Measurements from ENCODE around the gene UNG. TPM values are rescaled to one million over a fixed set of nuclear protein-coding genes. Genes with fewer than 3 reads are reported as not detected.
"Not testable (repeated sequence)": the region's sequence is repeated elsewhere in the genome, so short reads cannot be mapped to it uniquely, and the experiment has no call there.

The UNG gene
- 20.5 TPM for total RNA-seq
- long read RNA-seq, transcript UNG-202 (6 exons, 2,130 nt): major isoform, 49 of 56 reads
- long read RNA-seq, partial matches to known transcripts: 3 of 56 reads
- long read RNA-seq, other reads (novel, unspliced or antisense): 3 of 56 reads

DNA sequence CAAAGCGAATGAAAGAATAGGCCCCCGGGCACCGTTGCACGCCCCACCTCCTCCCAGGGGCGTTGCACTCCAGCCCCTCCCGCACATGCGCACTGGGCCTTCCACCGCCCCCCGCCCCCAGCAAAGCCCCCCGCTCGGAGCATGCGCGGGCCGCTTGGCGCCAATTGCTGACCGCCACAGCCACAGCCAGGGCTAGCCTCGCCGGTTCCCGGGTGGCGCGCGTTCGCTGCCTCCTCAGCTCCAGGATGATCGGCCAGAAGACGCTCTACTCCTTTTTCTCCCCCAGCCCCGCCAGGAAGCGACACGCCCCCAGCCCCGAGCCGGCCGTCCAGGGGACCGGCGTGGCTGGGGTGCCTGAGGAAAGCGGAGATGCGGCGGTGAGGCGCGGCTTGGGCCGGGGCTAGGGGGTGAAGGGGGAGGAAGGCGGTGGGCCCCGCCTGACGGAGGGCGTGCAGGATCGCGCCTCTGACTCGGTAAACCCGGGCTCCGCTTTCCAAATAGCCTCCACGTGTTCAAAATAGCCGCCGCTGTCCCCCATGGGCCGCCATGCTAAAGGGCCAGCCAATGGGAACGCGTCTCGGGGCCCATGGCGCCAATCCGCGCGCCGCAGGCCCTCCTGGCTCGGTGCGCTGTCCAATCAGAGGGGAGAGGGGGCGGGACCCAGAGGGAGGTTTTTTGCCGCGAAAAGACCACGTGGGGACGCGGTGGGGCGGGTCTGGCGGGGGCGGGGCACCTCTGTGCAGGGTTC is at the start of gene UNG:
TSS of gene UNG (plus strand) at position 163 of the 748 bp plus-strand sequence. CDS start at position 246, 83 bp downstream.
- intact Hi-C loops (cut with DNase I): loop anchor here (10.0 kb wide), 1 partner anchor 213 kb away; the partner anchor contains the start of gene DAO
- peaks cover 29% of the 10 kb centered on the region for H3K4me1 ChIP-seq

DNA sequence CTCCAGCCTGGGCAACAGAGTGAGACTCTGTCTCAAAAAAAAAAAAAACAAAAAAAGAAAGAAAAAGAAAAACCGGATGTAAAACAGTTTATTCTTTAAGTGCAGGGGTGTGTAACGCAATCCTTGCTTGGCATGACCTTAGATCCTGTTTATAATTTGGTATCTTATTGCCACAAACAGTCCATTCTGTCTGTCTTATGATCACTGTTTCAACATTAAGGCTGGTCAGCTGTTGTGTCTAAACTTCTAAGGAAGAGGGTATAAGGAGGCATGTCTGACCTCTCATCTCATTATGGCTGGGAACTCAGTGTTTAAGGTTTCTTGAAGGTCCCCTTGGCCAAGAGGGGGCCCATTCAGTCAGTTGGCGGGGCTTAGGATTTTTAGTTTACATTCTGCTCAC is 48.7 kb upstream of the UNG start:
- H3K9me3 ChIP-seq; ATAC-seq; intact Hi-C loops (cut with DNase I); H3K4me3 ChIP-seq; H3K27ac ChIP-seq; DNase-seq; H3K27me3 ChIP-seq (ENCODE audit: low read depth); H3K36me3 ChIP-seq: not testable (repeated sequence)
- peaks cover 11% of the 10 kb centered on the region for H3K4me1 ChIP-seq

More for the DNA sequence above, at the start of gene UNG:
- Histone ChIP-seq H3K4me3 (peak within 1 kb of the TSS; percentile 98), H3K27ac (peak within 1 kb of the TSS; percentile 89), H3K9me3 (no peaks in the 10 kb centered on the region), H3K27me3 (ENCODE audit: low read depth) (no peaks in the 10 kb centered on the region), H3K36me3 (peaks cover 18% of the 10 kb centered on the region)
- peak; percentile 98 for DNase-seq
- TF ChIP-seq, protein P1, sequence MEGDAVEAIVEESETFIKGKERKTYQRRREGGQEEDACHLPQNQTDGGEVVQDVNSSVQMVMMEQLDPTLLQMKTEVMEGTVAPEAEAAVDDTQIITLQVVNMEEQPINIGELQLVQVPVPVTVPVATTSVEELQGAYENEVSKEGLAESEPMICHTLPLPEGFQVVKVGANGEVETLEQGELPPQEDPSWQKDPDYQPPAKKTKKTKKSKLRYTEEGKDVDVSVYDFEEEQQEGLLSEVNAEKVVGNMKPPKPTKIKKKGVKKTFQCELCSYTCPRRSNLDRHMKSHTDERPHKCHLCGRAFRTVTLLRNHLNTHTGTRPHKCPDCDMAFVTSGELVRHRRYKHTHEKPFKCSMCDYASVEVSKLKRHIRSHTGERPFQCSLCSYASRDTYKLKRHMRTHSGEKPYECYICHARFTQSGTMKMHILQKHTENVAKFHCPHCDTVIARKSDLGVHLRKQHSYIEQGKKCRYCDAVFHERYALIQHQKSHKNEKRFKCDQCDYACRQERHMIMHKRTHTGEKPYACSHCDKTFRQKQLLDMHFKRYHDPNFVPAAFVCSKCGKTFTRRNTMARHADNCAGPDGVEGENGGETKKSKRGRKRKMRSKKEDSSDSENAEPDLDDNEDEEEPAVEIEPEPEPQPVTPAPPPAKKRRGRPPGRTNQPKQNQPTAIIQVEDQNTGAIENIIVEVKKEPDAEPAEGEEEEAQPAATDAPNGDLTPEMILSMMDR (IDR thresholded peaks at IDR 0.05): no peak
- ATAC-seq: peak; percentile 97

DNA sequence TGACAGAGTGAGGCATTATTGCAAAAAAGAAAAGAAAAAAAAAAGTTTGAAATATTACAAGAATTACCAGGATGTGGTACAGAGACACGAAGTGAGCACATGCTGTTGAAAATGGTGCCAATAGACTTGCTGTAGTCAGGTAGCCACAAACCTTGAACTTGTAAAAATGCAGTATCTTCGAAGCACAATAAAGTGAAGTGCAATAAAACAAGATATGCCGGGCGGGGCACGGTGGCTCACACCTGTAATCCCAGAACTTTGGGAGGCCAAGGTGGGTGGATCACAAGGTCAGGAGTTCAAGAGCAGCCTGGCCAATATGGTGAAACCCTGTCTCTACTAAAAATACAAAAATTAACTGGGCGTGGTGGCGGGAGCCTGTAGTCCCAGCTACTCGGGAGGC is 47.6 kb upstream of the UNG start:
- H3K9me3 ChIP-seq; ATAC-seq; H3K36me3 ChIP-seq; H3K4me3 ChIP-seq; H3K27me3 ChIP-seq (ENCODE audit: low read depth); DNase-seq; intact Hi-C loops (cut with DNase I): not testable (repeated sequence)
- Histone ChIP-seq H3K27ac (peak overlapping the region; percentile 31), H3K4me1 (peaks cover 22% of the 10 kb centered on the region)

DNA sequence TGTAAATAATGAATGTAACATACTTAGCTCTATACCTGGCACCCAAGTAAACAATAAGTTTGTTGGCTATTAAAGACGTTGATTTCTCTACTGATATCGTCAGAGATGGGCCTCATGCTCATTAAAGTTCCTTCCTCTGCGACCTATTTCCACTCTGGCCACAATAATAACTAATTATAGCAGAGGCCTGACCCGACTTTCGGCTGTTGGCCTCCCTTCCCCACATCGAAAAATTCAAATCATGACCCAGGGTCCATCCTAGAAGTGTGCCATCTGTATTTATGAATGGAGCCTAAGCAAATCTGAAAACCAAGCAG is 45.3 kb upstream of the UNG start:
- no peak for ATAC-seq
- peak overlapping the region; percentile 94 for H3K27ac ChIP-seq
- peaks cover 5% of the 10 kb centered on the region for H3K36me3 ChIP-seq
- intact Hi-C loops (cut with DNase I): no loop called here
- H3K4me3 ChIP-seq: peak overlapping the region; percentile 100
- DNase-seq: no peak
- TF ChIP-seq, protein P1 (IDR thresholded peaks at IDR 0.05): no peak
- H3K9me3 ChIP-seq: no peaks in the 10 kb centered on the region
- H3K4me1 ChIP-seq: peaks cover 24% of the 10 kb centered on the region
- H3K27me3 ChIP-seq (ENCODE audit: low read depth): no peaks in the 10 kb centered on the region

DNA sequence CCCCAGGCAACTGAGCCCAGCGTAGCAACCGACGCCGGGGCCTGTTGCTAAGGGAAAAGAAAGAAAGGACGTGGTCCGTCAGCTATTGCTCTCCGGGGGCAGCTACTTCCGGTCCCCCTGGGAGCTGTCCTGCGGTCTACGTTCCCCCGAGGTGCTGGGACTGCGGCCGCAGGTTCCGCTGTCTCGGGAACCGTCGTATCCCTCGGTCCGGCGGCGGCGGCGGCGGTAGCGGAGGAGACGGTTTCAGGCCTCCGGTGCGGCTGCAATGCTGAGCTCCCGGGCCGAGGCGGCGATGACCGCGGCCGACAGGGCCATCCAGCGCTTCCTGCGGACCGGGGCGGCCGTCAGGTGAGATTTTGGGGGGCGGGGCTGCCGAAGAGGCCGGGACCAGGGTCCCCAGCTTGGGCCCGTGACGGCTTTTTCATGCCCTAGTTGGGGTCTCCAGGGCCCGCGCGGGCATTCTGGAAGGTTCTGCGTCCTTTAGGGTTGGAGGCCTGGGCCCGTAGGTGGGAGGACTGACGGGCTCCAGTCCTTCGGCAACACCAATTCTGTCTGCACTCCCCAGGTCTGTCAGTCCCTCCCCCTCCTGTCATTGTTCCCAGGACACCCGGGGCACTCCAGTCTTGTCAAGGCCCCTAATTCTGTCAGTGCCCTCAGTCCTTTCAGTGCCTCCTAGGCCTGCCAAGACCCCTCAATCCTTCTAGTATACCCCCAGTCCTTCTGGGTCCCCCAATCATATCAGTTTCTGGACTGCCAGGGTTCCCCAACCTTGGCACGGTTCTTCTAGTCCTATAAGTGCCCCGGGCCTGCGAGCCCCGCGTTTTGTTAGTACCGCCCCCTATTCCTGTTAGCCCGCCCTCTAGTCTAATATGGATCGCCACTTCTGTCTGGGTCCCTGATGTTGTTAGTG is 44.7 kb upstream of the UNG start, which contains the start of gene USP30:
TSS of gene USP30 (plus strand) at position 163 of the 910 bp plus-strand sequence. CDS start at position 266, 103 bp downstream.
- H3K27ac ChIP-seq: peak within 1 kb of the TSS; percentile 94
- TF ChIP-seq, protein P1 (IDR thresholded peaks at IDR 0.05): no peak
- intact Hi-C loops (cut with DNase I): no loop called here

DNA sequence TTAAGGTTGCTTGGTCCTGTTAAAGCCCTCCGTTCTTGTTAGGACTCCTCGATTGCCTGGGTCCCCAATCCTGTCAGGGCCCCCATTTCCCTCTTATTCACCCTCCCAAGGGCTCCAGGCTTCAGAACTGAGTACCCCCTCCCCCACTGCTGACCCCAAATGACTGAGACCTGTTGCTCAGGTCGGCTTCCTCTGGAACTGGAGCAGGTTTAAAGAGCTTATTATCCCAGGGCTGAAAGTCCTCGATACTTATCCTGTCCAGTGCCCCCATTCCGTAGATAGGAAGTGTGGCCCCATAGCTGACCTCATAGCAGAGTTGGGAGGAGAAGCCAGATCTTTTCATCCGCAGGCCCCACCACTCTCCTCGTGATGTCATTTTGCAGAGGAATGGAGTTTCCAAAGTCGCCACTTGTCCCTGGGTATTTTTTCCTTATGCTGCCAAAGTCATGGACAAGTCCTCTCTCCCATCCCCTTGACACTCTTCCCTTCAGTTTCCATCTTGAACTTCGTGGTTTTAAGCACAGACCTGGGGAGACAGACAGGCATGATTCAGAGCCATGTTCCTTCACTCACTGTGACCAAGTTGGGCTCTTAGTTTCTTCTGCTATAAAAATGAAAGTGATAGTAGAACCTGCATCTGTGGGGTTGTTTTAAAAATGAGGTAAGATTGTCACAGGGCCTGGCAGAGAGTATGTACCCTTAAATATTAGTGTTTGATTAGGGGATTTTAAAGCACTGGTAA is 43.8 kb upstream of the UNG start:
- TF ChIP-seq, protein P1 (IDR thresholded peaks at IDR 0.05): no peak
- H3K27me3 ChIP-seq (ENCODE audit: low read depth): no peaks in the 10 kb centered on the region
- no peak for DNase-seq
- ATAC-seq: peak in 1 of 2 donors; percentile 40
- intact Hi-C loops (cut with DNase I): no loop called here
- peaks cover 24% of the 10 kb centered on the region for H3K4me1 ChIP-seq
- H3K36me3 ChIP-seq: peaks cover 20% of the 10 kb centered on the region
- peak overlapping the region; percentile 94 for H3K27ac ChIP-seq
- H3K4me3 ChIP-seq: peak overlapping the region; percentile 100
- no peaks in the 10 kb centered on the region for H3K9me3 ChIP-seq

More for the DNA sequence above, 44.7 kb upstream of the UNG start, which contains the start of gene USP30:
- DNase-seq: peak; percentile 89
- Histone ChIP-seq H3K9me3 (no peaks in the 10 kb centered on the region), H3K27me3 (ENCODE audit: low read depth) (no peaks in the 10 kb centered on the region), H3K4me1 (peaks cover 24% of the 10 kb centered on the region), H3K4me3 (peak within 1 kb of the TSS; percentile 100), H3K36me3 (peaks cover 11% of the 10 kb centered on the region)
- ATAC-seq: peak; percentile 96 to 98

DNA sequence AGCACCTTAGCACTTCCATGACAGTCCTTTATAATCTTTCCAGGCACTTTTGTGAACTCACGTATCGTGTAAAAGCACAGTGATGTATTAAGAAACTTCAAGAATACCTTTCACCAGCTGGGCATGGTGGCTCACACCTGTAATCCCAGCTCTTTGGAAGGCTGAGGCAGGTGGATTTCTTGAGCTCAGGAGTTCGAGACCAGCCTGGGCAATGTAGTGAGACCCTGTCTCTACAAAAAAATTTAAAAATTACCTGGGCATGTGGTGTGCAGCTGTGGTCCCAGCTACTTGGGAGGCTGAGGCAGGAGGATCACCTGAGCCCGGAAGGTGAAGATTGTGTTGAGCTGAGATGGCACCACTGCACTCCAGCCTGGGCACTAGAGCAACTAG is 43.3 kb upstream of the UNG start:
- H3K4me3 ChIP-seq: peak overlapping the region; percentile 100
- H3K27me3 ChIP-seq (ENCODE audit: low read depth); DNase-seq; ATAC-seq; intact Hi-C loops (cut with DNase I); H3K9me3 ChIP-seq: not testable (repeated sequence)
- H3K36me3 ChIP-seq: peaks cover 25% of the 10 kb centered on the region
- peaks cover 24% of the 10 kb centered on the region for H3K4me1 ChIP-seq
- peak overlapping the region; percentile 94 for H3K27ac ChIP-seq

All from lower lobe of right lung (tissue), 2 donors.